Ovary (tissue), 9 donors: ENCODE measurements around the gene SLC4A5. TPM values are rescaled to one million over a fixed set of nuclear protein-coding genes. Genes with fewer than 3 reads are reported as not detected.

ENCODE experiments used
- DNase-seq, 5 donors: peaks; one replicate each; pipeline ENCODE4 v3.0.0-alpha.2; 2019 to 2020
- H3K27ac ChIP-seq, 2 donors: fragments of 200-600 bp; one replicate each; pipeline versions ENCODE4 v1.5.1 to v1.8.0; 2019 to 2022
- H3K27me3 ChIP-seq: fragments of 200-600 bp; one replicate; pipeline ENCODE4 v1.8.0; 2022
- H3K36me3 ChIP-seq: fragments of 200-600 bp; sonication (generic); one replicate; pipeline ENCODE4 v1.5.1; 2019
- H3K4me1 ChIP-seq: one replicate; pipeline ENCODE4 v1.8.1; 2013; ENCODE audit warnings: mild to moderate bottlenecking, moderate library complexity; ENCODE audit not compliant: insufficient read depth
- H3K4me3 ChIP-seq: fragments of 200-600 bp; sonication (generic); one replicate; pipeline ENCODE4 v1.5.1; 2017
- H3K9me3 ChIP-seq, 2 donors: fragments of 200-600 bp in 1 of 2; sonication (generic) in 1 of 2; one replicate each; pipeline versions ENCODE4 v1.5.1 to v1.8.1; 2013 to 2019; ENCODE audit warnings: mild to moderate bottlenecking in 1 of 2, moderate library complexity in 1 of 2
- EP300 ChIP-seq: sonication (generic); formaldehyde crosslinking; IDR thresholded peaks from one replicate; pipeline ENCODE4 v1.6.1; 2017; ENCODE audit warnings: antibody characterized with exemption
- POLR2A ChIP-seq: fragments of 450-650 bp; IDR thresholded peaks from one replicate; pipeline ENCODE4 v1.6.1; 2017; ENCODE audit warnings: antibody characterized with exemption, mild to moderate bottlenecking, moderate library complexity
- WGBS, 3 donors: extraction: QIAGEN DNeasy Blood & Tissue Kit in 1 of 3; methylation state at CpG; one replicate each; pipeline versions ENCODE4 v1.1.5 to v1.1.7; 2013 to 2017; 5-methylcytosine and 5-hydroxymethylcytosine counted together
- intact Hi-C, 4 donors: fragments of 100-400 bp; cut with DNase I; formaldehyde crosslinking; loops; one replicate each; pipeline versions ENCODE4 v1.11.0 to v1.15.1; 2022 to 2023
- polyA plus RNA-seq, 2 donors: library from polyadenylated mRNA; stranded (reverse); fragments of 200-250 nt in 1 of 2; fragments of 350-450 nt in 1 of 2; fragmentation: Illumina TruSeq in 1 of 2; extraction: RNeasy Lipid Tissue Mini Kit (QIAGEN cat#74804) in 1 of 2; gene quantifications; one replicate each; pipeline ENCODE4 v1.2.3, GENCODE V29; 2013 to 2014
- total RNA-seq, 7 donors: library from RNA; depleted of rRNA in 2 of 7; stranded (reverse); fragments of >200 nt in 2 of 7; fragmentation: NEBNext Ultra II Directional in 3 of 7; extraction: Animal tissue kit (Norgen Biotek cat#: 25700) in 3 of 7; gene quantifications; one replicate each; pipeline versions ENCODE4 v1.1.0 to v1.2.4, GENCODE V29; 2016 to 2023
- TF ChIP-seq, protein P1 (sequence below), 3 donors: fragments of 450-650 bp in 2 of 3; fragments of 200-600 bp in 1 of 3; IDR thresholded peaks; one replicate each; pipeline versions ENCODE4 v1.5.1 to v1.8.0; 2016 to 2022; ENCODE audit warnings: antibody characterized with exemption in 3 of 3, mild to moderate bottlenecking in 1 of 3
- donor health status: DM: no; HTN: no; CAD: no; lungs with moderate emphysema.
- donor health status: DM: no; HTN: no; CAD: no.
- donor health status: Bipolar disorder and iron deficiency.
- donor health status: DM: yes; HTN: yes; CAD: no.
- donor health status: DM: no; HTN: no; CAD: no.
- donor health status: DM: yes; HTN: yes; CAD: no.

The SLC4A5 gene
- total and polyA plus RNA-seq, 9 donors, result 1.1 to 6.3 (median 2.4) TPM

DNA sequence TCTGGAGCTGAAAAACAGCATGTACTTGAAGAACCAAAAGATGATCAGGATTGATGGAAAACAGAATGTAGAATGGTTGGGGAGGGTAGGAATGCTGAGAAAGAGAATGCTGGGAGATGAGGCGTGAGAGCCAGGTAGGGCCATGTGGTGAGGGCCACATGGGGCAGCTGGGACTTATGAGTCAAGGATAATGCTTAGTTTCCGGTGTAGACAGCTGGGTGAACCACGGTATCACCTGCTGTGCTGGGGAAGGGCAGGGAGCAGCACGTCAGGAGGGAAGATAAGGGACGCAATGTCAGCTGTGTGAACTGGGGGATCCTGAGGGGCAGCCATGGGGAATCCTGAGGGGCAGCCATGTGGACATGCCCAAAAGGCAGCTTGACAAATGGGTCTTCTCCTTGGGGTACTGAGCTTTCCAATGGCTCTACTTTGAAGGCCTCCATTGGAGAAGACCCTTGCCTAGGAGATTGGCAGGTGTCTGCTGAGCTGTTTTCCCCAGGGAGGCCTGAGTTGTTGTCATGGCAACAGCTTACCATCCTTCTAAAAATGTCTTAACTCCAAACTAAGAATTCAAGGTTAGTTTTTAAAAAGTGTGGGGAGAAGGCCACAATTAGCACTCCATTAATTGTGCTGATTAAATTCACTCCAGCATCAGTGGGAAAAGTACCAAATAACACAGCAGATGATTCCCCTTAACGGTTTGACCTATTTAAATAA is 93.7 kb downstream of the SLC4A5 start:
- H3K27me3 ChIP-seq, result no peaks in the 10 kb centered on the region
- no peaks in the 10 kb centered on the region for H3K36me3 ChIP-seq
- WGBS, 3 donors, result 63 to 73% (median 67%) methylated on average over 6 of the region's 6 CpGs
- no peak for DNase-seq
- TF ChIP-seq POLR2A (no peak), EP300 (no peak)
- TF ChIP-seq, protein P1, sequence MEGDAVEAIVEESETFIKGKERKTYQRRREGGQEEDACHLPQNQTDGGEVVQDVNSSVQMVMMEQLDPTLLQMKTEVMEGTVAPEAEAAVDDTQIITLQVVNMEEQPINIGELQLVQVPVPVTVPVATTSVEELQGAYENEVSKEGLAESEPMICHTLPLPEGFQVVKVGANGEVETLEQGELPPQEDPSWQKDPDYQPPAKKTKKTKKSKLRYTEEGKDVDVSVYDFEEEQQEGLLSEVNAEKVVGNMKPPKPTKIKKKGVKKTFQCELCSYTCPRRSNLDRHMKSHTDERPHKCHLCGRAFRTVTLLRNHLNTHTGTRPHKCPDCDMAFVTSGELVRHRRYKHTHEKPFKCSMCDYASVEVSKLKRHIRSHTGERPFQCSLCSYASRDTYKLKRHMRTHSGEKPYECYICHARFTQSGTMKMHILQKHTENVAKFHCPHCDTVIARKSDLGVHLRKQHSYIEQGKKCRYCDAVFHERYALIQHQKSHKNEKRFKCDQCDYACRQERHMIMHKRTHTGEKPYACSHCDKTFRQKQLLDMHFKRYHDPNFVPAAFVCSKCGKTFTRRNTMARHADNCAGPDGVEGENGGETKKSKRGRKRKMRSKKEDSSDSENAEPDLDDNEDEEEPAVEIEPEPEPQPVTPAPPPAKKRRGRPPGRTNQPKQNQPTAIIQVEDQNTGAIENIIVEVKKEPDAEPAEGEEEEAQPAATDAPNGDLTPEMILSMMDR (IDR thresholded peaks at IDR 0.05), result no peak
- H3K4me1 ChIP-seq, result no peaks in the 10 kb centered on the region
- no peak overlapping the region for H3K4me3 ChIP-seq
- H3K9me3 ChIP-seq, result no peaks in the 10 kb centered on the region
- intact Hi-C loops, result loop anchor here in 1 of 4 donors (10.0 kb wide), 1 partner anchor 105 kb away; the partner anchor contains the start of gene BOLA3
- H3K27ac ChIP-seq, result no peak overlapping the region

DNA sequence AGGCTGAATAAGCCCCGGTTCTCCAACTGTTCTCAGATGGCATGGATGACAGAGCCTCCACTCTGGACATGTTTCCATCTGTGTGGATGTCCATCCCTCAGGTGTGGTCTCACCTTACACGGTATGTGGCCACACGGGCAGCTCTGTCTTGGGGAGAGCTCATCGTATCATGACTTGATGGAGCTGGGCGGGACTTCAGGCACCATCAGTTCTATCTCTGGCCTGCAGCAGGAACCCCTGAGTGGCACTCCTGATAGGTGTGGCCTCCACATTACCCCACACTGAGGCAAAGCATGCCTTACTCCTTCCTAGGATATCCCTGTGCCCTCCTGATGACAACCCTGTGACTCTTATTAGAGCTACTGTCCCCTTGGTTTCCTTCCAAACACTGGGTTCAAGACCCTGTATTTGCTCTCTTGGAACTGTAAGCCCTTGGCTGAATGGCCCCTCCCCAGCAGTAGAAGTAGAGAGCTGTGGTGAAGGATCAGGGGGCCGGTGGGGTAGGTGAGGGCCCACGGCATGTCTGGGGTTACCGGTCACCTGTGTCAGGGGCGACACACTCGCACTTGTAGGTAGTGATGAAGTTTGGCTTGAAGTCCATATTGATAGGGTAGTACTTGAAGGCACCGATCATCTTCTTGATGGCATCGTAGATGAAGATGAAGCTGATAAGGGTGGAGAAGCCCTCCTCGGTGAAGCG is 96.6 kb downstream of the SLC4A5 start:
- no peak overlapping the region for H3K27ac ChIP-seq
- intact Hi-C loops, result no loop called here
- no peaks in the 10 kb centered on the region for H3K4me1 ChIP-seq
- no peak for DNase-seq
- H3K9me3 ChIP-seq, result no peaks in the 10 kb centered on the region
- H3K36me3 ChIP-seq, result no peaks in the 10 kb centered on the region
- TF ChIP-seq EP300 (no peak), POLR2A (no peak)
- TF ChIP-seq, protein P1 (IDR thresholded peaks at IDR 0.05), result no peak
- no peak overlapping the region for H3K4me3 ChIP-seq
- WGBS, 3 donors, result 93 to 96% (median 95%) methylated on average over 14 of the region's 14 CpGs
- no peaks in the 10 kb centered on the region for H3K27me3 ChIP-seq

DNA sequence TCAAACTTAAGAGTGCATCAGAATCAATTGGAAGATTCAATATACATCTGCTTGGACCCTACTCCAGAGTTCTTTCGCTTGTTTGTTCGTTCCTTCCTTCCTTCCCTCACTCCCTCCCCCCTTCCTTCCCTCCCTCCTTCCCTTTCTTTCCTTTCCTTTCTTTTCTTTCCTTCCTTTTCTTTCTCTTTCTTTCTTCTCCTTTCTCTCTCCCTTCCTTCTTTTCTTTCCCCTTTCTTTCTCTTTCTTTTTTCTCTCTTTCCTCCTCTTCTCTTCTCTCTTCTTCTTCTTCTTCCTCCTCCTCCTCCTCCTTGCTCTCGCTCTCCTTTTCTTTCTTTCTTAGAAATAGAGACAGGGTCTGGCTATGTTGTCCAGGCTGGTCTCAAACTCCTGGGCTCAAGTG is 98.9 kb downstream of the SLC4A5 start:
- H3K4me3 ChIP-seq, result no peak overlapping the region
- no peaks in the 10 kb centered on the region for H3K9me3 ChIP-seq
- 85 to 91% (median 89%) methylated on average over 3 of the region's 3 CpGs for WGBS, 3 donors
- no peaks in the 10 kb centered on the region for H3K36me3 ChIP-seq
- TF ChIP-seq POLR2A (no peak), EP300 (no peak)
- TF ChIP-seq, protein P1 (IDR thresholded peaks at IDR 0.05), result no peak
- DNase-seq, result no peak
- H3K4me1 ChIP-seq, result no peaks in the 10 kb centered on the region
- H3K27ac ChIP-seq, result no peak overlapping the region
- intact Hi-C loops, result no loop called here
- no peaks in the 10 kb centered on the region for H3K27me3 ChIP-seq

DNA sequence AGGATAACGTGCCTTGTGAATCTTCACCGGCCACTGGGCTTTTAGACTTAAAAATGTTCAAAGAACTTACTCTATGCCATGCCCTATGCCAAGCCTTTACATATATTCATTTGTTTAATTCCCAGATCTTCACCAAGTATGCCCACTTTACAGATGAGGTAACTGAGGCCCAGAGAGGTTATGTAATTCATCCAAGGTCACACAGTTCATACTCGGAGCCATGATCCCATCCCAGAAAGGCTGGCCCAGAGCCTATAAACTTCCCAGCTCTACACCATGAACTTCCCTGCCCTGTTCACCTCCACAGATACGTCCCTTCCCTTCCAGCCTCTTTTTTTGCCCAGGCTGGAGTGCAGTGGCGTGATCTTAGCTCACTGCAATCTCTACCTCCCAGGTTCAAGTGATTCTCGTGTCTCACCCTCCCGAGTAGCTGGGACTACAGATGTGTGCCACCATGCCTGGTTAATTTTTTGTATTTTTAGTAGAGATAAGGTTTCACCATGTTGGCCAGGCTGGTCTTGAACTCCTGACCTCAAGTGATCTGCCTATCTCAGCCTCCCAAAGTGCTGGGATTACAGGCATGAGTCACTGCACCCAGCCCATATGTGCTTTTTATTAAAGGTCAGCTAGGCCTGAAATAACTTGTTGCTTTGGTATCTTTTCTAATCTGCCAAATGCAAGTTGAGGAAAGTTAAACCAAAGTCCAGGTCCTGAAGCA is 100.7 kb downstream of the SLC4A5 start:
- H3K27me3 ChIP-seq, result no peaks in the 10 kb centered on the region
- H3K4me1 ChIP-seq, result no peaks in the 10 kb centered on the region
- 78 to 86% (median 84%) methylated on average over 7 of the region's 7 CpGs for WGBS, 3 donors
- intact Hi-C loops, result no loop called here
- H3K36me3 ChIP-seq, result no peaks in the 10 kb centered on the region
- TF ChIP-seq EP300, result no peak
- TF ChIP-seq POLR2A, result no peak
- TF ChIP-seq, protein P1 (IDR thresholded peaks at IDR 0.05), result no peak
- H3K27ac ChIP-seq, result no peak overlapping the region
- DNase-seq, result no peak
- no peak overlapping the region for H3K4me3 ChIP-seq
- H3K9me3 ChIP-seq, result no peaks in the 10 kb centered on the region
